ENCODE results near the gene SLC35E4. TPM values are rescaled to one million over a fixed set of nuclear protein-coding genes. Genes with fewer than 3 reads are reported as not detected.

Gene SLC35E4
- polyA plus RNA-seq, 6 donors from 2014 or later = 0.09 to 0.45 (median 0.33) TPM; not detected in 1

GRCh38 chr22:30646518-30647160, 11.1 kb downstream of the SLC35E4 start:
- Mint-ChIP-seq H3K9me3 (no peaks in the 10 kb centered on the region), H3K36me3 (no peaks in the 10 kb centered on the region), H3K27me3 (no peaks in the 10 kb centered on the region), H3K4me3 (no peak overlapping the region), H3K27ac (peak overlapping the region in 1 of 6 donors; percentile 30), H3K4me1 (peaks cover 0 to 11% (median 0%) of the 10 kb centered on the region in 3 donors)
- DNase-seq = no peak
- no peak for ATAC-seq (ENCODE audit: low read depth in 2 of 2)

- DNase-seq (no peak), ATAC-seq (ENCODE audit: low read depth in 2 of 2) (no peak)
- Mint-ChIP-seq H3K36me3 (no peaks in the 10 kb centered on the region), H3K27me3 (no peaks in the 10 kb centered on the region), H3K4me1 (peaks cover 0 to 11% (median 0%) of the 10 kb centered on the region in 3 donors), H3K4me3 (no peak overlapping the region), H3K9me3 (no peaks in the 10 kb centered on the region), H3K27ac (no peak overlapping the region)
These were observed 12.0 kb downstream of the SLC35E4 start for GRCh38 chr22:30647536-30647935.

- no peaks in the 10 kb centered on the region for H3K9me3 Mint-ChIP-seq
- H3K27ac Mint-ChIP-seq = peak overlapping the region in 1 of 6 donors; percentile 61
- H3K36me3 Mint-ChIP-seq = no peaks in the 10 kb centered on the region
- no peak overlapping the region for H3K4me3 Mint-ChIP-seq
- peaks cover 0 to 11% (median 0%) of the 10 kb centered on the region in 3 donors for H3K4me1 Mint-ChIP-seq
- no peaks in the 10 kb centered on the region for H3K27me3 Mint-ChIP-seq
- no peak for DNase-seq
- ATAC-seq (ENCODE audit: low read depth in 2 of 2) = no peak
These were observed 13.2 kb downstream of the SLC35E4 start for GRCh38 chr22:30648825-30649224.

- ATAC-seq (ENCODE audit: low read depth in 2 of 2) (peak; percentile 64), DNase-seq (no peak)
- Mint-ChIP-seq H3K9me3 (no peaks in the 10 kb centered on the region), H3K4me1 (peaks cover 0 to 11% (median 3%) of the 10 kb centered on the region in 3 donors), H3K4me3 (peak overlapping the region in 1 of 8 donors; percentile 66), H3K27ac (no peak overlapping the region), H3K36me3 (no peaks in the 10 kb centered on the region), H3K27me3 (no peaks in the 10 kb centered on the region)
These were observed 13.9 kb downstream of the SLC35E4 start for GRCh38 chr22:30649430-30650007.

- no peaks in the 10 kb centered on the region for H3K9me3 Mint-ChIP-seq
- ATAC-seq (ENCODE audit: low read depth in 2 of 2) (no peak), DNase-seq (no peak)
- no peak overlapping the region for H3K4me3 Mint-ChIP-seq
- peaks cover 0 to 11% (median 3%) of the 10 kb centered on the region in 3 donors for H3K4me1 Mint-ChIP-seq
- no peak overlapping the region for H3K27ac Mint-ChIP-seq
- H3K36me3 Mint-ChIP-seq = no peaks in the 10 kb centered on the region
- no peaks in the 10 kb centered on the region for H3K27me3 Mint-ChIP-seq
These were observed 15.0 kb downstream of the SLC35E4 start for GRCh38 chr22:30650508-30651116.

- no peak for ATAC-seq (ENCODE audit: low read depth in 2 of 2)
- peaks cover 0 to 10% (median 3%) of the 10 kb centered on the region in 3 donors for H3K4me1 Mint-ChIP-seq
- H3K4me3 Mint-ChIP-seq = no peak overlapping the region
- no peaks in the 10 kb centered on the region for H3K9me3 Mint-ChIP-seq
- H3K27me3 Mint-ChIP-seq = no peaks in the 10 kb centered on the region
- no peaks in the 10 kb centered on the region for H3K36me3 Mint-ChIP-seq
- no peak overlapping the region for H3K27ac Mint-ChIP-seq
- DNase-seq = no peak
These were observed 17.3 kb downstream of the SLC35E4 start for GRCh38 chr22:30652852-30653251.

GRCh38 chr22:30654361-30654760, 18.8 kb downstream of the SLC35E4 start:
- DNase-seq (no peak), ATAC-seq (ENCODE audit: low read depth in 2 of 2) (no peak)
- peak overlapping the region in 1 of 6 donors; percentile 78 for H3K27ac Mint-ChIP-seq
- H3K27me3 Mint-ChIP-seq = no peaks in the 10 kb centered on the region
- H3K36me3 Mint-ChIP-seq = peaks cover 0 to under 1% of the 10 kb centered on the region in 2 donors
- no peaks in the 10 kb centered on the region for H3K9me3 Mint-ChIP-seq
- H3K4me1 Mint-ChIP-seq = peaks cover 0 to 4% (median 3%) of the 10 kb centered on the region in 3 donors
- H3K4me3 Mint-ChIP-seq = peak overlapping the region in 1 of 8 donors; percentile 2

- Mint-ChIP-seq H3K9me3 (no peaks in the 10 kb centered on the region), H3K27ac (no peak overlapping the region), H3K4me3 (no peak overlapping the region), H3K27me3 (no peaks in the 10 kb centered on the region), H3K36me3 (peaks cover 0 to 12% of the 10 kb centered on the region in 2 donors), H3K4me1 (peaks cover 0 to 3% (median 0%) of the 10 kb centered on the region in 3 donors)
- DNase-seq = no peak
- ATAC-seq (ENCODE audit: low read depth in 2 of 2) = no peak
These were observed 20.0 kb downstream of the SLC35E4 start for GRCh38 chr22:30655532-30655931.

GRCh38 chr22:30662040-30662439, 26.5 kb downstream of the SLC35E4 start:
- DNase-seq (no peak), ATAC-seq (ENCODE audit: low read depth in 2 of 2) (no peak)
- Mint-ChIP-seq H3K27ac (peak overlapping the region in 1 of 6 donors; percentile 21), H3K4me3 (peak overlapping the region in 1 of 8 donors; percentile 36), H3K36me3 (peaks cover 11 to 29% of the 10 kb centered on the region in 2 donors), H3K9me3 (no peaks in the 10 kb centered on the region), H3K4me1 (peaks cover 10 to 22% (median 12%) of the 10 kb centered on the region in 3 donors), H3K27me3 (no peaks in the 10 kb centered on the region)

GRCh38 chr22:30664798-30665197, 29.2 kb downstream of the SLC35E4 start:
- DNase-seq (no peak), ATAC-seq (ENCODE audit: low read depth in 2 of 2) (no peak)
- Mint-ChIP-seq H3K36me3 (peaks cover 11 to 25% of the 10 kb centered on the region in 2 donors), H3K9me3 (no peaks in the 10 kb centered on the region), H3K4me3 (peak overlapping the region in 3 of 8 donors; percentile 33 to 92 (median 47)), H3K27me3 (no peaks in the 10 kb centered on the region), H3K27ac (no peak overlapping the region), H3K4me1 (peaks cover 20 to 33% (median 26%) of the 10 kb centered on the region in 3 donors)

- H3K27ac Mint-ChIP-seq = no peak overlapping the region
- peaks cover 20 to 33% (median 26%) of the 10 kb centered on the region in 3 donors for H3K4me1 Mint-ChIP-seq
- DNase-seq = no peak
- no peaks in the 10 kb centered on the region for H3K27me3 Mint-ChIP-seq
- H3K36me3 Mint-ChIP-seq = peaks cover 11 to 20% of the 10 kb centered on the region in 2 donors
- no peak for ATAC-seq (ENCODE audit: low read depth in 2 of 2)
- H3K4me3 Mint-ChIP-seq = peak overlapping the region in 3 of 8 donors; percentile 27 to 92 (median 45)
- H3K9me3 Mint-ChIP-seq = no peaks in the 10 kb centered on the region
These were observed 29.7 kb downstream of the SLC35E4 start for GRCh38 chr22:30665266-30665665.

GRCh38 chr22:30665786-30666185, 30.2 kb downstream of the SLC35E4 start:
- H3K27ac Mint-ChIP-seq = peak overlapping the region in 2 of 6 donors; percentile 44 to 49

GRCh38 chr22:30667107-30667493, 31.5 kb downstream of the SLC35E4 start:
- Mint-ChIP-seq H3K27me3 (peaks cover 0 to 3% (median 0%) of the 10 kb centered on the region in 3 donors), H3K4me1 (peaks cover 20 to 31% (median 26%) of the 10 kb centered on the region in 3 donors), H3K36me3 (peaks cover 11 to 12% of the 10 kb centered on the region in 2 donors), H3K4me3 (peak overlapping the region; percentile 88 to 98 (median 96)), H3K9me3 (no peaks in the 10 kb centered on the region), H3K27ac (peak overlapping the region; percentile 7 to 94 (median 87))
- ATAC-seq (ENCODE audit: low read depth in 2 of 2) (no peak), DNase-seq (peak; percentile 5)

More at GRCh38 chr22:30665786-30666185, 30.2 kb downstream of the SLC35E4 start:
- DNase-seq (no peak), ATAC-seq (ENCODE audit: low read depth in 2 of 2) (no peak)
- Mint-ChIP-seq H3K4me1 (peaks cover 20 to 33% (median 26%) of the 10 kb centered on the region in 3 donors), H3K9me3 (no peaks in the 10 kb centered on the region), H3K36me3 (peaks cover 11 to 15% of the 10 kb centered on the region in 2 donors), H3K27me3 (no peaks in the 10 kb centered on the region), H3K4me3 (peak overlapping the region in 7 of 8 donors; percentile 66 to 97 (median 92))
